H1 (cell line): Measurements from ENCODE around the gene ARFGEF3. TPM values are rescaled to one million over a fixed set of nuclear protein-coding genes. Genes with fewer than 3 reads are reported as not detected.
A peak's percentile ranks its signal among the peaks of the same experiment; 100 is the strongest.

ENCODE experiments used
- CTCF ChIA-PET: fragments of 300-600 bp; sonication (Branson Sonifier 250); formaldehyde crosslinking; loops from one replicate; lab custom pipeline; 2021; ENCODE audit not compliant: partially characterized antibody; lab: Charles Lee
- POLR2A ChIA-PET: fragments of 300-600 bp; sonication (Branson Sonifier 250); formaldehyde crosslinking; loops from one replicate; lab custom pipeline; 2021; ENCODE audit warnings: inconsistent platforms; ENCODE audit not compliant: partially characterized antibody; lab: Charles Lee
- DNase-seq, 2 experiments: peaks; one replicate each; pipeline versions ENCODE4 v3.0.0 to v3.0.0-alpha.2; 2010 to 2022; ENCODE audit warnings: low spot score in 2 of 2, low read depth in 1 of 2, mixed read lengths in 1 of 2
- FAIRE-seq: peaks from 2 replicates; lab custom pipeline; 2011; peaks lifted over from hg19 to GRCh38; lab: Jason Lieb, UNC
- H2AFZ ChIP-seq: 2 replicates; pipeline ENCODE4 v1.8.1; 2012; ENCODE audit warnings: low read length, inconsistent platforms
- H2AK5ac ChIP-seq: 2 replicates; pipeline ENCODE4 v1.6.1; 2013; ENCODE audit warnings: low read depth, low read length
- H2BK120ac ChIP-seq: replicated peaks from 2 replicates; pipeline ENCODE3; 2013; ENCODE audit warnings: low read depth, low read length, inconsistent platforms
- H2BK12ac ChIP-seq: 2 replicates; pipeline ENCODE4 v1.6.1; 2013; ENCODE audit warnings: low read depth, low read length
- H2BK15ac ChIP-seq: 2 replicates; pipeline ENCODE4 v1.6.1; 2013; ENCODE audit warnings: low read length
- H2BK20ac ChIP-seq: 2 replicates; pipeline ENCODE4 v1.6.1; 2013; ENCODE audit warnings: low read length
- H2BK5ac ChIP-seq: 2 replicates; pipeline ENCODE4 v1.6.1; 2013; ENCODE audit warnings: low read depth, low read length
- H3K14ac ChIP-seq: 2 replicates; pipeline ENCODE4 v1.6.1; 2013; ENCODE audit warnings: inconsistent platforms; ENCODE audit not compliant: insufficient read length
- H3K18ac ChIP-seq: 2 replicates; pipeline ENCODE4 v1.6.1; 2013; ENCODE audit warnings: low read length; ENCODE audit errors: extremely low read depth
- H3K23ac ChIP-seq: 2 replicates; pipeline ENCODE4 v1.6.1; 2013; ENCODE audit warnings: inconsistent platforms; ENCODE audit not compliant: insufficient read length
- H3K23me2 ChIP-seq: 2 replicates; pipeline ENCODE4 v1.6.1; 2013; ENCODE audit warnings: low read depth, low read length
- H3K27ac ChIP-seq: 2 replicates; pipeline ENCODE4 v1.6.1; 2011; ENCODE audit warnings: low read depth, low read length, inconsistent platforms
- H3K27me3 ChIP-seq, 4 experiments: replicated peaks in 1 of 4; 1 replicate in 1 of 4; 2 replicates in 3 of 4; pipeline versions ENCODE4 v1.6.1 to v1.8.1; 2011 to 2013; ENCODE audit warnings: low read length in 3 of 4, mild to moderate bottlenecking in 3 of 4, inconsistent platforms in 2 of 4, mixed read lengths in 2 of 4, moderate library complexity in 1 of 4; ENCODE audit not compliant: control insufficient read depth in 3 of 4, insufficient read depth in 3 of 4; ENCODE audit errors: extremely low read depth in 1 of 4
- H3K36me3 ChIP-seq, 4 experiments: 2 replicates each; pipeline versions ENCODE4 v1.6.1 to v1.8.1; 2011 to 2013; ENCODE audit warnings: mild to moderate bottlenecking in 4 of 4, low read length in 3 of 4, moderate library complexity in 2 of 4, control low read depth in 1 of 4, inconsistent platforms in 1 of 4; ENCODE audit not compliant: insufficient read depth in 4 of 4, control insufficient read depth in 2 of 4
- H3K4ac ChIP-seq: replicated peaks from 2 replicates; pipeline ENCODE3; 2013; ENCODE audit warnings: low read length, low read depth, mixed read lengths, inconsistent platforms; ENCODE audit not compliant: insufficient read length
- H3K4me1 ChIP-seq, 4 experiments: replicated peaks in 1 of 4; 1 replicate in 1 of 4; 2 replicates in 3 of 4; pipeline versions ENCODE4 v1.6.1 to v1.8.1; 2011 to 2013; ENCODE audit warnings: low read length in 3 of 4, inconsistent platforms in 2 of 4, mixed read lengths in 1 of 4; ENCODE audit not compliant: insufficient read depth in 4 of 4, control insufficient read depth in 3 of 4
- H3K4me2 ChIP-seq, 2 experiments: 2 replicates each; pipeline versions ENCODE4 v1.6.1 to v1.8.1; 2011 to 2013; ENCODE audit warnings: low read depth in 2 of 2, low read length in 2 of 2, control low read depth in 1 of 2, inconsistent platforms in 1 of 2, mild to moderate bottlenecking in 1 of 2; ENCODE audit not compliant: insufficient read depth in 1 of 2
- H3K4me3 ChIP-seq, 4 experiments: fragments of 200-600, 300-600 bp in 1 of 4; sonication (generic), shearing (Covaris generic), sonication (Bioruptor Twin) in 1 of 4; 2 replicates each; pipeline versions ENCODE4 v1.5.1 to v1.8.1; 2011 to 2016; ENCODE audit warnings: low read length in 4 of 4, low read depth in 3 of 4, control low read depth in 2 of 4, inconsistent platforms in 2 of 4, mild to moderate bottlenecking in 2 of 4, mixed read lengths in 1 of 4, moderate library complexity in 1 of 4; ENCODE audit not compliant: insufficient read depth in 2 of 4; ENCODE audit errors: extremely low read depth in 1 of 4
- H3K56ac ChIP-seq: replicated peaks from 2 replicates; pipeline ENCODE3; 2013; ENCODE audit warnings: low read depth, mild to moderate bottlenecking, mixed read lengths, low read length, inconsistent platforms; ENCODE audit not compliant: insufficient read length
- H3K79me1 ChIP-seq: 2 replicates; pipeline ENCODE4 v1.6.1; 2013; ENCODE audit warnings: low read depth, low read length, control low read depth
- H3K79me2 ChIP-seq, 2 experiments: 2 replicates each; pipeline versions ENCODE4 v1.6.1 to v1.8.1; 2012 to 2013; ENCODE audit warnings: low read length in 2 of 2, mild to moderate bottlenecking in 2 of 2, inconsistent platforms in 1 of 2; ENCODE audit not compliant: insufficient read depth in 2 of 2, control insufficient read depth in 1 of 2
- H3K9ac ChIP-seq, 4 experiments: replicated peaks in 1 of 4; 1 replicate in 1 of 4; 2 replicates in 3 of 4; pipeline versions ENCODE4 v1.6.1 to v1.8.1; 2011 to 2013; ENCODE audit warnings: low read depth in 3 of 4, low read length in 3 of 4, control low read depth in 2 of 4, mild to moderate bottlenecking in 2 of 4, moderate library complexity in 2 of 4, inconsistent platforms in 1 of 4; ENCODE audit errors: extremely low read depth in 1 of 4
- H3K9me3 ChIP-seq, 2 experiments: 2 replicates each; pipeline versions ENCODE4 v1.6.1 to v1.8.1; 2012 to 2013; ENCODE audit warnings: mild to moderate bottlenecking in 2 of 2, moderate library complexity in 2 of 2, control low read depth in 1 of 2, inconsistent platforms in 1 of 2, low read depth in 1 of 2, low read length in 1 of 2, mixed read lengths in 1 of 2; ENCODE audit not compliant: insufficient read depth in 2 of 2
- H4K20me1 ChIP-seq, 2 experiments: replicated peaks in 1 of 2; 2 replicates each; pipeline versions ENCODE3 to v1.8.1; 2011 to 2013; ENCODE audit warnings: inconsistent platforms in 2 of 2, low read length in 2 of 2, mild to moderate bottlenecking in 1 of 2; ENCODE audit not compliant: insufficient read depth in 2 of 2, control insufficient read depth in 1 of 2
- H4K5ac ChIP-seq: 2 replicates; pipeline ENCODE4 v1.6.1; 2013; ENCODE audit warnings: low read length, low read depth, mixed read lengths, inconsistent platforms; ENCODE audit not compliant: insufficient read length
- H4K8ac ChIP-seq: 2 replicates; pipeline ENCODE4 v1.8.0; 2013; ENCODE audit warnings: mild to moderate bottlenecking, moderate library complexity, low read length, inconsistent platforms; ENCODE audit not compliant: insufficient read depth; ENCODE audit errors: extremely low read depth
- H4K91ac ChIP-seq: replicated peaks from 2 replicates; pipeline ENCODE3; 2013; ENCODE audit warnings: low read length, mixed read lengths, inconsistent platforms; ENCODE audit not compliant: insufficient read length
- BACH1 ChIP-seq: IDR thresholded peaks from 2 replicates; pipeline ENCODE4 v1.6.1; 2012; ENCODE audit warnings: low read length, improper control_type of control experiment
- CBX5 ChIP-seq: fragments of 300-800, 300-1000 bp; sonication (generic); IDR thresholded peaks from 2 replicates; pipeline ENCODE4 v1.7.1; 2016; ENCODE audit warnings: antibody characterized with exemption, low read length, low read depth
- CBX8 ChIP-seq: fragments of 300-800, 300-1000 bp; sonication (generic); IDR thresholded peaks from 2 replicates; pipeline ENCODE4 v1.7.1; 2016; ENCODE audit warnings: low read depth, low read length, borderline replicate concordance
- CHD2 ChIP-seq: IDR thresholded peaks from 2 replicates; pipeline ENCODE4 v1.6.1; 2012; ENCODE audit warnings: low read length, improper control_type of control experiment
- JUND ChIP-seq: IDR thresholded peaks from 2 replicates; pipeline ENCODE4 v1.6.1; 2011; ENCODE audit warnings: mild to moderate bottlenecking, improper control_type of control experiment, low read length
- RAD21 ChIP-seq, 2 experiments: IDR thresholded peaks in 1 of 2; conservative IDR thresholded peaks in 1 of 2; 2 replicates each; pipeline ENCODE4 v1.6.1; 2011; ENCODE audit warnings: low read depth in 2 of 2, low read length in 2 of 2, improper control_type of control experiment in 1 of 2, inconsistent platforms in 1 of 2, mild to moderate bottlenecking in 1 of 2, moderate library complexity in 1 of 2
- RBBP5 ChIP-seq: IDR thresholded peaks from 2 replicates; pipeline ENCODE4 v1.7.1; 2012; ENCODE audit warnings: low read depth, mild to moderate bottlenecking, inconsistent platforms, low read length, moderate library complexity, borderline replicate concordance
- RNF2 ChIP-seq: fragments of 200-900, 300-1000 bp; sonication (generic); IDR thresholded peaks from 2 replicates; pipeline ENCODE4 v1.7.1; 2016; ENCODE audit warnings: borderline replicate concordance, low read depth, mild to moderate bottlenecking, antibody characterized with exemption, low read length; ENCODE audit not compliant: poor library complexity, severe bottlenecking; ENCODE audit errors: missing control alignments
- SIRT6 ChIP-seq: IDR thresholded peaks from one replicate; pipeline ENCODE4 v1.7.1; 2012; ENCODE audit warnings: low read length, inconsistent platforms
- ZNF274 ChIP-seq: IDR thresholded peaks from 2 replicates; pipeline ENCODE4 v1.7.0; 2012; ENCODE audit warnings: low read length, borderline replicate concordance; ENCODE audit errors: extremely low read depth
- WGBS, 2 experiments: shearing (Covaris generic) in 1 of 2; methylation state at CpG; one replicate each; pipeline versions ENCODE4 v1.1.6 to v1.1.7; 2013 to 2015; ENCODE audit warnings: low lambda C conversion rate in 2 of 2, mixed read lengths in 2 of 2, inconsistent platforms in 1 of 2, low coverage in 1 of 2, missing lambda C conversion rate in 1 of 2; ENCODE audit not compliant: insufficient replicate concordance in 2 of 2, insufficient coverage in 1 of 2, insufficient read length in 1 of 2; ENCODE audit errors: extremely low coverage in 1 of 2, missing lambda C conversion rate in 1 of 2; 5-methylcytosine and 5-hydroxymethylcytosine counted together
- polyA plus RNA-seq, 7 experiments: library from polyadenylated mRNA; depleted of rRNA in 3 of 7; stranded (reverse) in 5 of 7; unstranded in 2 of 7; fragments of >200 nt in 5 of 7; fragments of 200-250 nt in 2 of 7; gene quantifications; 1 replicate in 5 of 7; 2 replicates in 1 of 7; 4 replicates in 1 of 7; pipeline versions ENCODE4 v1.2.1 to v1.2.3, GENCODE V29; 2011 to 2013; ENCODE audit warnings: missing spikeins in 2 of 7, mixed read lengths in 2 of 7
- total RNA-seq: library from RNA; stranded (reverse); fragmentation: NEBNext Ultra II Directional; extraction: Animal tissue kit (Norgen Biotek cat#: 25700); gene quantifications from 2 replicates; pipeline ENCODE4 v1.2.1, GENCODE V29; 2021
- TF ChIP-seq, protein P1 (sequence below): IDR thresholded peaks from 2 replicates; pipeline ENCODE4 v1.6.1; 2012; ENCODE audit warnings: inconsistent platforms

Gene ARFGEF3
- total and polyA plus RNA-seq, 2 of the 8 experiments (the other 6 are each of a cell fraction or from before 2014, with no cell fraction given) = 5.8 to 23.2 TPM

GRCh38 chr6:138287144-138287955, 125.6 kb downstream of the ARFGEF3 start:
- Histone ChIP-seq H3K4ac (no peak overlapping the region), H4K20me1 (no peaks in the 10 kb centered on the region), H3K23me2 (no peaks in the 10 kb centered on the region), H4K5ac (no peak overlapping the region), H3K79me1 (no peaks in the 10 kb centered on the region), H2BK5ac (no peak overlapping the region), H3K36me3 (peaks cover 2 to 7% (median 4%) of the 10 kb centered on the region in 4 experiments; a peak in 6 of 8 replicates), H3K23ac (no peak overlapping the region), H4K91ac (no peak overlapping the region), H2AK5ac (no peak overlapping the region), H3K27me3 (no peaks in the 10 kb centered on the region), H3K4me1 (peaks cover 2 to 8% (median 4%) of the 10 kb centered on the region in 4 experiments; a peak in 5 of 7 replicates), H2AFZ (no peak overlapping the region), H4K8ac (no peak overlapping the region), H3K9me3 (no peaks in the 10 kb centered on the region), H2BK15ac (no peak overlapping the region), H3K79me2 (no peaks in the 10 kb centered on the region), H2BK120ac (no peak overlapping the region), H3K18ac (no peak overlapping the region), H3K4me2 (no peak overlapping the region), H2BK20ac (no peak overlapping the region), H3K56ac (no peak overlapping the region), H3K14ac (no peak overlapping the region), H3K4me3 (no peak overlapping the region), H3K27ac (no peak overlapping the region), H3K9ac (no peak overlapping the region), H2BK12ac (no peak overlapping the region)
- DNase-seq (peak in 1 of 2 experiments; percentile 81), FAIRE-seq (no peak)
- CTCF ChIA-PET = interaction anchor here (0.6 to 8.3 kb wide), 47 partner anchors 9 to 285 kb away, joined by 3 to 106 read pairs (median 4); partner anchors contain the start of genes HEBP2 and SMIM28
- 87% methylated on average over 11 of the region's 11 CpGs; no CpG with 5 or more reads in 1 of the 2 experiments for WGBS, 2 experiments
- POLR2A ChIA-PET = no interaction called here
- TF ChIP-seq RAD21 (IDR thresholded peaks at IDR 0.05 in 1 of 2, conservative IDR thresholded peaks at IDR 0.05 in 1 of 2; ENCODE audit: low read depth in 2 of 2, low read length in 2 of 2) = peak; percentile 62 to 70
- no peak for TF ChIP-seq JUND
- TF ChIP-seq ZNF274 = no peak
- TF ChIP-seq RNF2 = no peak
- no peak for TF ChIP-seq CHD2
- no peak for TF ChIP-seq CBX8
- TF ChIP-seq BACH1 = peak; percentile 77
- TF ChIP-seq, protein P1, sequence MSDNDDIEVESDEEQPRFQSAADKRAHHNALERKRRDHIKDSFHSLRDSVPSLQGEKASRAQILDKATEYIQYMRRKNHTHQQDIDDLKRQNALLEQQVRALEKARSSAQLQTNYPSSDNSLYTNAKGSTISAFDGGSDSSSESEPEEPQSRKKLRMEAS = no peak
- TF ChIP-seq RBBP5 = no peak
- no peak for TF ChIP-seq SIRT6
- TF ChIP-seq CBX5 = no peak
